GM12892 (cell line): ENCODE data around the gene PPP2R3B.

Source experiments
- POLR2A ChIP-seq: IDR thresholded peaks from 2 replicates; pipeline ENCODE4 v1.6.1; 2011; ENCODE audit warnings: low read depth, low read length, control low read depth
- POLR2AphosphoS5 ChIP-seq: IDR thresholded peaks from 2 replicates; pipeline ENCODE4 v1.6.1; 2011; ENCODE audit warnings: low read depth, low read length, control low read depth

DNA sequence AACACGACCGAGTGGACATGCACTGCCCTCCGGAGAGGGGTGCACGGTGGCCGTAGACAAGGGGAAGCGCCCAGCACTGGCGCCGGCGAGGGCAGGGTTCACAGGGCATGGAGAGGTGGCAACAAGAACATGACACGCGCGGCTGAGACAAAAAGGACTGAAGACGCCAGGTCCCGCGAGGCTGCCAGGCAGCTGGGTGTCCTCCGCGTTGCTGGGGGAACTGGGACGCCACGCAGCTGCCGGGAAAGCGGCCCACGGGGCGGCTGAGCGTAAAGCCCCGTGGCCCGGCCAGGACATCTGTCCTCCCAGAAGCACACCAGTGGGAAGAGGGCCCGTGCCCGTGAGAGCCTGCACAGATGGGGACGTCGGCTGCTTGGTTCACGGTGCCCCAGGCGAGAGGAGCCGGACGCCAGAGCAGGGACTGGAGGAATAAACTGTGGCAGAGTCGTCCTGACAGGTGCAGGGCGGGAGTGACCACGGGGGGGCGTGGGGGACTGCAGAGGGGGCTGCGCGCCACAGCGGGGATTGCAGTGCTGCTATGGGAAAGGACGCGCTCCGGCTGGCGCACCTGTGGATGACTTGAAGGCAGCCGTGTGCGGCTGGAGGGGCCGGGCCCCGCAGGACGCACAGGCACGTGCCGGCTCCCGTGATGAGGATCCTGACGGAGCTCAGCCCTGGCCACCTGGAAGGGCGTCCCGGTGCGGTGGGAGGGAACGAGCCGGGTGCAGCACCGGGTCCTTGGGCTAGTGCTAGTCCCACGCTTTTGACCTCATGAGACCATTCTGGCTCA lies 36.0 kb downstream of the PPP2R3B start:
- no peak for TF ChIP-seq POLR2A
- no peak for TF ChIP-seq POLR2AphosphoS5
